Head of caudate nucleus (tissue), 42 donors: Measurements from ENCODE around the gene HELZ2.

ENCODE experiments used
- DNase-seq, 42 donors: peaks; one replicate each; pipeline versions ENCODE4 v3.0.0 to v3.0.0-alpha.2; 2020 to 2021; ENCODE audit warnings: mixed read lengths in 7 of 42
- intact Hi-C: fragments of 100-400 bp; cut with DNase I; formaldehyde crosslinking; loops from one replicate; pipeline ENCODE4 v1.15.0; 2022

The HELZ2 gene

GRCh38 chr20:63599396-63600050, 25.5 kb upstream of the HELZ2 start:
- intact Hi-C loops, result no loop called here
- DNase-seq, result no peak

- intact Hi-C loops, result no loop called here
Observed at GRCh38 chr20:63598479-63599395, 24.7 kb upstream of the HELZ2 start.

DNA sequence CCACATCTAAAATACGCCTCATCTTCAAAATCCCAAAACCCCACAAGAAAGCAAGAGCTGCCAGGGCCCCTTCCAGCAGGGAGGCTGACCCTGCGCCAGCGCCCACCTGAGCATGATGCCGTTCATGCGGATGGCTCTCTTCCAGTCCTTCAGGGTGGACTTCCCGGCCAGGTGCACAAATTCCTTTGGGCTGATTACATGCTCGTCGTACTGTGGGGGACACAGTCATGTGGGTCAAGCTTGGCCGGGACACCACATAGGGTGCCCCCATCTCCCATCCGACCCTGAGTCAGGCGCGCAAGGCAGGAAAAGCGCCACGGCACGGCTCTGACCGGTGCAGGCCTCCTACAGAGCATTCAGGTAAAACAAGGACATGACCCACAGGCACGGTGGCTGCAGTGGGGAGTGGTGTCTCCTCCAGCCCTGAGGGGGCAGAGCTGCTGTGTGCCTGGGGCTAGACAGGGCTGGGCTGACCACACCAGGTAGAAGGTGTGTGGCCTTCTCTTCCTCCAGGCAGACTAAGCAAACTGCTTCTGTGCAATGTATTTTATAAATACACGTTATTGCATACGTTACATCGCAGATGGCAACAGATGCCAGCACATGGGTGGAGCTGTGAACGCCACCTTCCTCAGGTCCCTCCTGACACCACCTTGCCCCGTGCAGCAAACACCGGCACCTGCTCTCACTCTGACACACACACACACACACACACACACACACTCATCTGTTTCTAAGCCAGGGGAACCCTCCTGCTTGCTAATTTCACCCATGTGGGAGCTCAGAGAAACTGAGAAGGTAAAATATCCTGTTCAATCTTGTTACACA, 23.8 kb upstream of the HELZ2 start:
- no peak for DNase-seq
- intact Hi-C loops, result no loop called here

More at GRCh38 chr20:63598479-63599395, 24.7 kb upstream of the HELZ2 start:
- no peak for DNase-seq

DNA sequence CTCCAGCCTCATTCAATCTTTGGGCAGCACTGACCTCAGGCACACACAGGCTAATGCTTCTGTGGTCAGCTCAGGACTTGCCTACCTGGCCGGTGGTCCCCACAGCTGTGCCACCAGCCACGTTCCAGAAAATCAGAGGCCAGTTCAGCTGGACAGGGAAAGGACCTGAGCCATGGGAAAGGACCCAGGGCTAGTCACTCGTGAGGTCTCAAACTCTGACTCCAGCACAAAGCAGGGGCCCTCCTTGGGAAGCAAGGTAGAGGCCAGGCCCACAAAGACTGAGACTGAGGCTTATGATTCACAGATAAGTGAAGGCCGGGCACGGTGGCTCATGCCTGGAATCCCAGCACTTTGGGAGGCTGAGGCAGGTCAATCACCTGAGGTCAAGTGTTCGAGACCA, 22.4 kb upstream of the HELZ2 start:
- intact Hi-C loops, result no loop called here
- no peak for DNase-seq

DNA sequence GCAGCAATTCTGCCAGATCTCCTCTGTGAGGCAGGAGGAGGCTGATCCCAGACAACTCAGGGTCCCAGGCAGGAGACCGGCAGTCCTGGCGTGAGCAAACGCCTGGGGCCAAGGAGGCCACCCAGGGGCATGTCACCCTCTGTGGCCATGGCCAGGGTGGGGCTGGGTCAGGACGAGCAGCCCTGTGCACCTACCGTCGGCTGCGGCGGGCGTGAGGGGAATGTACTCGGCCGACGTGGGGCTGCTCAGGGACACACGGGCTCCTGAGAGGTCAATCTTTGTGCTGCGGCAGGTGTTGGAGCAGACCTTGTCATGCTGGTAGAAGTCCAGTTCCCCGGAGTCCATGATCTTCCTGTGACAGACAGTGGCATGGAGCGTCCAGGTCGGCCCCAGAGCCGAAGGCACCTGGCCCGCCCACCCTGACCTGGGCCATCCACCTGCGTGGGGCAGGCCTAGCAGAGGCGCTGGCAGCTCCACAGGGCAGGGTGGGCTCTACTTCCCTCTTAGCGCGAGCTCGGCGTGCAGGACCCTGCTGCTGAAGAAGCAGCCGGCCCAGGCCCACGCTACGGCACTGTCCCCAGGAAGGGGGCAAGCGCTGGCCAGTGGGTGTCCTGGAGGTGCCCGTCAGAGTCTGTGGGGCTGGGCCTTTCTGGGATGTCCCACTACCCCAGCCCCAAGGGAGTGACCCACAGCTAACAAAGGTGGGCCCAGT, 21.5 kb upstream of the HELZ2 start:
- no peak for DNase-seq
- intact Hi-C loops, result no loop called here

- DNase-seq, result no peak
Observed at GRCh38 chr20:63594043-63594561, 20.1 kb upstream of the HELZ2 start.

DNA sequence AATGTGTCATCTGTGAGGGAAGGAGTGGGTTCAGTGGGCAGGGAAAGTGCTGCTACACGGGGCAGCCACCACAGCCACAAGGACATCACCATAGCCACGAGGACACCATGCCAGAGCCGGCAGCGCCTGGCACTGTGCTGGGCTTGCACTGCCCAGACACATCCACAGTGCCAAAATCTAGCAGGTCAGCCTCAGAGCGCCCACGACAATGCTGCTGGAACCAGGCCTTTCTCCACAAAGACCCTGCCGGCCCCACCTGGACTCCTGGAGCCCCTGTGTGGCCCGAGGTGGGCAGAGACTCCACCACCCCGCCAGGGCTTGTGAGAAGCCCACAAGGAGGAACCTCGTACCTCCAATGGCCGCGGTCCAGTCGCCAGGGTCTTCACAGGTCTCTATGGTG, 18.6 kb upstream of the HELZ2 start:
- intact Hi-C loops, result no loop called here
- DNase-seq, result peak in 2 of 42 donors; percentile 25 to 39

More at GRCh38 chr20:63594043-63594561, 20.1 kb upstream of the HELZ2 start:
- intact Hi-C loops, result no loop called here

DNA sequence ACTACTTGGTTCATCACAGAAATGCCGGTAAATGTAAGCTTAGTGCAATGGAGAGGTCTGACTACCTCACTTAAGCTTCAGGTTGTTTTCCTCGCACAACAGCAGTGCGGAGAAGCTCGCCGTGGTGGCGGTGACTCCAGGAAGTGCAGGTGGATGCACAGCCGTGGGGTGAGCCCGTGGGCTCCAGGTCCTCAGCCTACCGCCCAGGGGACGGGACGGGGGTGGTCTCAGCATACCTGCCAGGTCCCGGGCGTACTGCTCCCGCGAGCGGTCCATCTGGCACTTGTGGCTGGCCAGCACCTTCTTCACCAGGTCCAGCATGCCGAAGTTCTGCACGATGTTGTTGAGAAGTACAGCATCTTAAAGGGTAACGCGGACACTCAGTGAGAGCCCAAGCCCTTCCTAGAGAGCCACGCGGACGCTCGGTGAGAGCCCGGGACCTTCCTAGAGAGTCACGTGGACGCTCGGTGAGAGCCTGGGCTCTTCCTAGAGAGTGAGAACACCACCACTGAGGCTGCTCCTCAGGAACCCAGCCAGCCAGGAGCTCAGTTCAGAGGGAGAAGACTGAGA, 17.8 kb upstream of the HELZ2 start:
- DNase-seq, result no peak
- intact Hi-C loops, result no loop called here

DNA sequence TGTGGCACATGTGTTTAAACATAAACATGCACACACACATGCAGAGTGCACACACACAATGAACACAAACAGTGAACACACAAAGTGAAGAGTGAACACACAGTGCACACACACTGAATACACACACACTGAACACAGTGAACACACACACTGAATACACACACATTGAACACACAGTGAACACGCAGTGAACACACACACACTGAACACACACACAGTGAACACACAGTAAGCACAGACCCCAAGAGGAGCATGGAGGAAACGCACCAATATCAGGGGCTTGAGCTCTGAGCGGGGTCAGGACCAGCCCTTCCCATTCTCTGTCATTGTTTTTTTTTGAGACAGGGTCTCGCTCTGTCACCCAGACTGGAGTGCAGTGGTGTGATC, 17.1 kb upstream of the HELZ2 start:
- DNase-seq, result no peak
- intact Hi-C loops, result no loop called here

DNA sequence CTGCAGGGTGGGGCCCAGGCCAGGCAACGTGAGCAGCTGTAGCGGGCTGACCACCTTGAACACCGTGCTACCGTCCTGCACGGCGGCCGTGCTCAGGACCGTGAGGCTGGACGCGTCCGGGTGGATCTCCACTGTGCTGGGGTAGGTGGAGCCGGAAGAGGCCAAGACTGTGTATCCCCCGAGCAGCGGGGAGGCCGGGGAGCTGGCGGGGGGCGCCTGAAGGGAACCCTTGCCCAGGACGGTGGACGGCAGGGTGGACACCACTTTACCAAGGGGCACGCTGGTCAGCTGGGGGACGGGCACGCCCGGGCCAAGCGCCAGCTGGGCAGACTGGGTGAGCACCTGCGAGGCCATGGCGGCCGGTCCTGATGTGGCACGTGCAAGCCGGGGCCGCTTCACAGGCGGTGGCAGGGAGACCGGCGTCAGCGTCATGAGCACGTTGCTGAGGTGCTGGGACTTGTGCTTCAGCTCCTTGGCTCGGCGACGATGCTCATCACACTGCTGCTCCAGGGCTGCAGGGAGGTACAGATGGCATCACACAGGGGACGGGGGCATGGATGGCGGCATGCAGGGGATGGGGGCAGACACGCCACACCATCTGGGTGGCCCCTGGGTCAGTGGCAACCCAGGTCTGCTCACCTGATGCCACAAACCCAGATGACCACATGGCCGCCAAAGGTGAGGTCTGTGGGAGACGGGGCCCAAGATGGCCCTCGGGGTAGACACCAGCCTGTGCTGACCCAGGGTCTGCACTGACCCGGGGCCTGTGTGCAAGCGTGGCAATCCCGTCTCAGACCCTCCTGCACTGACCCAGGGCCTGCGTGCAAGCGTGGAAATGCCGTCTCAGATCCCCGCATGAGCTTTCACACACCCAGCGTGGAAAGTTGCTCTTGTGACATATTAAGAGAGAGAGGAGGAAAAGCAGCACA, 16.4 kb upstream of the HELZ2 start:
- no peak for DNase-seq
- intact Hi-C loops, result no loop called here

DNA sequence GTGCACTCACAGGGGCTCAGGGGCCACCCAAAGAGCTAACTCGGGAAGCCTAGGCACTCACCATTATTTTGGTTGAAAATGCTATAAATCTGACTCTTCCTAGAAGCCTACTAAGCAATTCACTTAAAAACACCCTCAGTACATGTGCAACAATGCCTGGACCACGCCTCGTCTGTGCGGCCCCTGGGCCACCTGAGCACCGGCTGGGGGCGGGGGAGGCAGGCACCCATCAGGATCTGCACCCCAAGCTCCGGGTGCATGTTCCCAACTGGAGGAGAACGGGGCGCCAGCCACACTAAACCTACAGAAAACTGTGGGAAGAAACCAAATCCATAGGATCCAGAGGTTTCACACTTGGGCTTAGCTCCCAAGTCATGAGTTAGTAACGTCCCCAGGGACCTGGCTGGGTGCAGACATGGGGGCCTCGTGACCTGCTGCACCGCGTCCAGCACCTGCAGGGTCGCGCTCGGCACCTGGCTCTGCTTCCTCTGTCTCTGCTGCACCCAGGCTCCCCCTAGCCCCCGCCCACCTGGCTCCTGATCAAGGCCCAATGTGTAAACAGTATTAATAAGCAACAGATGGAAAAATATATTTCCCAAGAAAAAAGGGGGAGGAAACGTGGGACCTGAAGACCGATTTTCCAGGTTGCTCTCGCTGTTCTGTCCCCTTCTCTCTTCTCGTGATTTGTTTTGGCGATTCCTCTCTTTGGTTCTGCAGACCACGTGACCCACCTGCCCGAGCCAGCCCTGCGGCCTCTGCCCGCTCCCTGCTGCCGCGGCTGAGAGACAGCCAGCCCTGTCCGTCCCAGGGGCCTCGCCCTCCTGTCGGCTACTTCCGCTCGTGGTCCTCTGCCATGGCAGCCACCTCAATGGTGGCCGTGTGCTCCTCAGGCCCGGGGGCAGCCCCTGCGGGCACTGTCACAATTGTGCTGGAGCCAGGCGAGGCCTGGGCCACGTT, 15.5 kb upstream of the HELZ2 start:
- no peak for DNase-seq
- intact Hi-C loops, result no loop called here

- DNase-seq, result no peak
- intact Hi-C loops, result no loop called here
Observed at GRCh38 chr20:63588641-63589041, 14.6 kb upstream of the HELZ2 start.

GRCh38 chr20:63587776-63588591, 13.9 kb upstream of the HELZ2 start:
- intact Hi-C loops, result no loop called here
- DNase-seq, result no peak

- intact Hi-C loops, result no loop called here
- no peak for DNase-seq
Observed at GRCh38 chr20:63587256-63587655, 13.2 kb upstream of the HELZ2 start.

DNA sequence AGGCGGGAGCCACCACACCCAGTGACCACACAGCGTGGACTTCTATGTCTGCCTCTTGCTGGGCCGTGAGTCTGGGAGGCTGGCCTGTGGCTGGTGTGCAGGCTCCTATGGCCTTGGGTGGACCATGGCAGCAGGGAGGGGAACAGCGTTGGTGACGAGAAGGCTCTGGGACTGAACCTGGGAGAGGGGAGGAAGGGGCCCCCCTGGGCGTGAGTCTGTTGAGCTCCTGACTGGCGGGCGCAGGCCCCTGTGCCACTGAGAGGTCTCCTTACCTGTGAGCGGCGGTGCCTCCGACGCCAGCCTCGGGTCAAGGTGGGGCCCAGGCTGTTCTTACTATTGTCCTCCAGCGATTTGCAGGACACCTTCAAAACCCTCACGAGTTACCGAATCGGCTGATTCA, 12.8 kb upstream of the HELZ2 start:
- DNase-seq, result no peak
- intact Hi-C loops, result no loop called here
